Measurements from ENCODE around the gene HOXA5. TPM values are rescaled to one million over a fixed set of nuclear protein-coding genes. Genes with fewer than 3 reads are reported as not detected.

Gene HOXA5
- total RNA-seq, 1 experiment from 2014 or later = not detected

DNA sequence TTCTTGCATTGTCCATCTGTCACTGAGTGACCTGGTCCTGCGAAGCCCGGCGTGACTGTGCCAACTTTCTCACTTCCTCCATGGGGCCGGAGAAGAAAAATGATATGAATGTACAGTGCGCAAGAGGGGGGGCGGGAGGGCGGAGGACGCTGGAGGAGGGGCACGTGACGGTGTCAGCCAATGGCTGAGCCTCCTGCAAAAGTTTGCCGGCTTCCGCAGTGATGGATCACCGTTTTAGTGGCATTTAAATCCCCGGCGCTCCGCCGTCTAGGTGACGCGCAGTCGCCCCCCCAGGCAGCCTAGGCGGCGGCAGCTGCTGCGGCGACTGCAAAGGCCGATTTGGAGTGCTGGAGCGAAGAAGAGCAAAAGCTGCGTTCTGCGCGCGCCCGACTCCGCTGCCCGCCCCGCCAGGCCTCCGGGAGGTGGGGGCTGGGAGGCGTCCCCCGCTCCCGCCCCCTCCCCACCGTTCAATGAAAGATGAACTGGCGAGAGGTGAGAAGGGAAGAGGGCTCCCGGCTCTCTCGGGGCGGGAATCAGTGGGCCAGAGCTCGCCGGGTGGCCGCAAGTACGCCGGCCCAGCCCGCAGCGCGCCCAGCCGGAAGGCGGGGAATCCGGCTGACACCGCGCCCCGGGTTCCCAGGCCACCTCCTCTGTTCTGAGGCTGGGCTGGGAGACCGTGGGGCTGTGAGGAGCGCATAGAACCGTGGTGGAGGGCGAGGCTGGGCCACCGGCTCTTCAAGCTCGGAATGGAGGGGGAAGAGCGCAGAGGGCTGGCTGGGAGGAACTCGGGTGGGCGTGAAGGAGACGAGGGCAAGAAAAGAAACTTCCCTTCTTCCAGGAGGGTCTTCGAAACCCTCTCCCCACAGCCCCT, 47.3 kb downstream of the HOXA5 start, which contains the start of gene HOXA1:
Gene HOXA1 (minus strand): TSS at position 104 of the 871 bp plus-strand sequence. CDS start 88 bp downstream, at position 16.
- no peak within 1 kb of the TSS for H3K23ac ChIP-seq (ENCODE audit: insufficient read length, low read depth, low read length)
- peak; percentile 89 for DNase-seq
- H2AFZ ChIP-seq (ENCODE audit: low read length) = no peak within 1 kb of the TSS
- Mint-ChIP-seq H3K27ac (no peak within 1 kb of the TSS; a peak in 1 of 7 replicates), H3K9me3 (peaks cover 2 to 33% of the 10 kb centered on the region in 2 experiments; a peak in 4 of 5 replicates), H3K4me1 (peaks cover 48 to 64% of the 10 kb centered on the region in 2 experiments), H3K27me3 (ENCODE audit: low read depth) (peaks cover 100% of the 10 kb centered on the region), H3K36me3 (ENCODE audit: insufficient read depth in 1 of 3, low read depth in 3 of 3) (no peaks in the 10 kb centered on the region), H3K4me3 (peak within 1 kb of the TSS; percentile 61 to 86)
- no peak within 1 kb of the TSS for H2BK20ac ChIP-seq (ENCODE audit: low read depth, low read length, poor library complexity, severe bottlenecking)
- H3K79me2 ChIP-seq (ENCODE audit: insufficient read depth, low read length) = no peaks in the 10 kb centered on the region
- H3K56ac ChIP-seq (ENCODE audit: insufficient read length, low read depth, low read length) = no peak within 1 kb of the TSS
- no CpG with 5 or more reads among the region's 68 CpGs for WGBS (ENCODE audit: extremely low coverage, insufficient read length, low lambda C conversion rate)
- H3K27ac ChIP-seq (ENCODE audit: insufficient read length, low read depth, low read length) = no peak within 1 kb of the TSS
- no peak within 1 kb of the TSS for H2BK15ac ChIP-seq (ENCODE audit: low read depth, low read length)
- no peak for TF ChIP-seq CTCF (conservative IDR thresholded peaks at IDR 0.05)
- H3K4me2 ChIP-seq (ENCODE audit: insufficient read depth, insufficient read length, low read length) = peak within 1 kb of the TSS; percentile 28
- H2BK12ac ChIP-seq (ENCODE audit: insufficient read length, low read depth, low read length) = no peak within 1 kb of the TSS
- H3K18ac ChIP-seq (ENCODE audit: insufficient read length, low read depth, low read length) = no peak within 1 kb of the TSS
- H3T11ph ChIP-seq (ENCODE audit: low read length) = no peak within 1 kb of the TSS
- no peaks in the 10 kb centered on the region for H3K79me1 ChIP-seq (ENCODE audit: insufficient read depth, low read depth, low read length, poor library complexity, severe bottlenecking)
- no peak within 1 kb of the TSS for H2BK5ac ChIP-seq (ENCODE audit: insufficient read length, low read length)
- H2BK120ac ChIP-seq (ENCODE audit: low read depth, low read length, poor library complexity, severe bottlenecking) = no peak within 1 kb of the TSS
- no peak within 1 kb of the TSS for H3K4ac ChIP-seq (ENCODE audit: low read depth, low read length)
- H3K9ac ChIP-seq (ENCODE audit: extremely low read depth, insufficient read length, low read length) = no peak within 1 kb of the TSS
- no peak within 1 kb of the TSS for H4K8ac ChIP-seq (replicated peaks; ENCODE audit: insufficient read length, low read depth, low read length)
- H4K20me1 ChIP-seq (ENCODE audit: control insufficient read depth, insufficient read depth, insufficient read length) = peaks cover 2% of the 10 kb centered on the region
- H3K4me1 ChIP-seq (ENCODE audit: insufficient read depth, low read length) = peaks cover 5% of the 10 kb centered on the region; the same call in 1 of the 2 replicates
- no peak within 1 kb of the TSS for H4K91ac ChIP-seq (ENCODE audit: insufficient read length, low read depth, low read length)
- H3K9me3 ChIP-seq (ENCODE audit: control insufficient read depth, low read depth, low read length) = no peaks in the 10 kb centered on the region
- H3K27me3 ChIP-seq (ENCODE audit: insufficient read depth, low read length) = peaks cover 88% of the 10 kb centered on the region
- no peak within 1 kb of the TSS for H4K5ac ChIP-seq (ENCODE audit: insufficient read length, low read depth, low read length)
- no peak within 1 kb of the TSS for H2AK5ac ChIP-seq (ENCODE audit: insufficient read length, low read length)
- H3K14ac ChIP-seq (ENCODE audit: insufficient read depth, low read length) = no peak within 1 kb of the TSS
- H3K23me2 ChIP-seq (ENCODE audit: insufficient read length, low read depth, low read length, poor library complexity, severe bottlenecking) = peaks cover 7% of the 10 kb centered on the region

Data from H9 (cell line).